IPS-NIHi11 (cell line): ENCODE data around the gene KDM6A.
A peak's percentile ranks its signal among the peaks of the same experiment; 100 is the strongest.
"Not testable (repeated sequence)": the region's sequence is repeated elsewhere in the genome, so short reads cannot be mapped to it uniquely, and the experiment has no call there.

ENCODE experiments used
- DNase-seq: peaks from one replicate; pipeline ENCODE4 v3.0.0; 2012; ENCODE audit warnings: mixed read lengths, low spot score

The KDM6A gene

GRCh38 chrX:44927398-44927797, 54.4 kb downstream of the KDM6A start:
- DNase-seq = no peak

- no peak for DNase-seq
These were observed 58.5 kb downstream of the KDM6A start for GRCh38 chrX:44931441-44931973.

- no peak for DNase-seq
These were observed 62.2 kb downstream of the KDM6A start for GRCh38 chrX:44935172-44935571.

- peak; percentile 5 for DNase-seq
These were observed 62.7 kb downstream of the KDM6A start for GRCh38 chrX:44935640-44936039.

- DNase-seq = no peak
These were observed 64.6 kb downstream of the KDM6A start for GRCh38 chrX:44937606-44938005.

DNA sequence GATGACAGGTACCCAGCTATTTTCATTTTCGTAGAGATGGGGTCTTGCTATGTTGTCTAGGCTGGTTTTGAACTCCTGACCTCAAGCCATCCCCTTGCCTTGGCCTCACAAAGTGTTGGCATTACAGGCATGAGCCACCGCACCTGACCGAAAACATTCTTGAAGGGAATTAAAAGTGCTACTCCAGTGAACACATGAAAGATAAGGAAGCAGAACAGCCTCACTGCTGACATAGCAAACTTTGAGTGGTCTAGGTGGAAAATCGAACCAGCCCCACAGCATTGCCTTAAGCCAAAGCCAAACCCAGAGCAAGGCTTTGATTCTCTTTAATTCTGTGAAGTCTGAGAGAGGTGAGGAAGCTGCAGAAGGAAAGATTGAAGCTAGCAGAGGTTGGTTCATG, 65.1 kb downstream of the KDM6A start:
- DNase-seq = no peak

DNA sequence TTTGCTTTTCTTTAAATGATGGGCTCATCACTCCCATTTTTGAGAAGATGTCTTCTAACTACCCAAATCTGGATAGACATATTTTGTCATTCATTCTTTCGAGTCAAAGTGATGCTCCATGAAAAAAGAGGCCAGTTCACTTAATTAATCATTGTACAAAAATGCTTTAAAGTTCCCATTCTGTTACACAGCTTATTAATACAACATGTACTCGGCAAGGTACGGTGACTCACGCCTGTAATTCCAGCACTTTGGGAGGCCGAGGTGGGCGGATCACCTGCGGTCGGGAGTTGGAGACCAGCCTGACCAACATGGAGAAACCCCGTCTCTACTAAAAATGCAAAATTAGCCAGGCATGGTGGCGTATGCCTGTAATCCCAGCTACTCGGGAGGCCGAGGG, 67.6 kb downstream of the KDM6A start:
- DNase-seq = not testable (repeated sequence)

DNA sequence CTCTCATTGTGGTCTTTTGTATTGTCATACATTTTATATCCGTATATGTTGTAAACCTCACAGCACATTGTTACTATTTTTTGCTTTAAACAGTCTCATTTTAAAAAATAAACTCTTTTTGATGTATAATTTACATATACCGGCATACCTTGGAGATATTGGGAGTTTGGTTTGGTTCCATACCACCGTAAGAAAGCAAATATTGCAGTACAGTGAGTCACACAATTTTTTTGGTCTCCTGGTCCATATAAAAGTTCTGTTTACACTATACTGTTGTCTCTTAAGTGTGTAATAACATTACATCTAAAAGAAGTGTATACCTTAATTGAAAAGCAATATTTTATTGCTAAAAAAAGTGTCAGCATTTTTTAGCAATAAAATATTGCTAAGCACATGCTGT, 70.0 kb downstream of the KDM6A start:
- DNase-seq = no peak

DNA sequence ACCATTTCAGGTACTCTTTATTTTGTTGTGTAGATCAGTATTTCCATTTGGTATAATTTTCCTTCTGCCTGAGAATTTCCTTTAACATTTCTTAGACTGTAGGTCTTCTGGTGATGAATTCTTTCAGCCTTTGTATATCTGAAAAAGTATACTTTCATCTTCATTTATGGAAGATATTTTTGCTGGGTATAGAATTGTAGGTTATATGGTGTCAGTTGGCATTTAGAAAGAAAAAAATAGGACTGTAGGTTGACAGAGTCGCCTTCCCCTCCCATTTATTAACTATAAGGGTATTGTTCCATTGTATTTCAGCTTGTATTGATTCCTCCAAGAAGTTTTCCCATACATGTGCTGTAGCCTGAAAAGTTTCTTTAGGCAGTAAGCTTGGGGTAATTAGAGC, 71.9 kb downstream of the KDM6A start:
- DNase-seq = no peak

GRCh38 chrX:44945736-44946135, 72.7 kb downstream of the KDM6A start:
- DNase-seq = no peak

DNA sequence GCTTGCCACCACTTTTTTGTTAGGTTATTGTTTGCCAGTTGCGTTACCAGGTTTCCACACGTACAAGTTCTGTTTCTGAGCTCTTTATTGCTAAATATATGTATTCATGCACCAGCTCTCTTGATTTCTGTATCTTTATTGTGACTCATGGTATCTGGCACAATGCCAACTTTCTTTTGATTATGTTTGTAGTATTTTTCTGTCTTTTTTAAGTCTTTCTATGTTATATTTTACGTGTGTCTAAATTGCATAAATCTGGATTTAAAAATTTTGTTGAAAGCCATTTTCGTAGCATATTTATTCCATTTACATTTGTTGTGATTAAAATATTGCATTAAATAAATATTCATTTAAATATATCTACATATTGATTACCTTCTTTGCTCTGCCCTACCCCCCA, 73.8 kb downstream of the KDM6A start:
- no peak for DNase-seq

DNA sequence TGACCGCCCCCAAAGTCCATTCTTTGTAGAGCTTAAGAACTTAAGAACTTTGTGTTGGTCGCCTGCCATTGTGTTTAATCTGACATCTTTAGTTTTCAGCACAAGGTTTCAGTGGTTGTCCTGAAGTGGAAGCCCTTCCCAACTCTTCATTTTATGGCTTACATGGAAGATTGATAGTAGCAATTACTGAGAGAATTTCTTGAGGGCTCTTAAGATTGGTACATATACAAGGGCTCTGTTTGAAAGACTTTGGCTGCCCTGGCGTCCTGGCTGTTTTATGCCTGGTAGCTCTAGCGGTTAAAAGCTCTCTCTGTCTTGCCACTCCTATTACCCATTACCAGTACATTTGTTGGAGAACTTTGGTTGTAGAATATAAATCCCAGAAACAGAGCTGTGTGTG, 75.0 kb downstream of the KDM6A start:
- no peak for DNase-seq

DNA sequence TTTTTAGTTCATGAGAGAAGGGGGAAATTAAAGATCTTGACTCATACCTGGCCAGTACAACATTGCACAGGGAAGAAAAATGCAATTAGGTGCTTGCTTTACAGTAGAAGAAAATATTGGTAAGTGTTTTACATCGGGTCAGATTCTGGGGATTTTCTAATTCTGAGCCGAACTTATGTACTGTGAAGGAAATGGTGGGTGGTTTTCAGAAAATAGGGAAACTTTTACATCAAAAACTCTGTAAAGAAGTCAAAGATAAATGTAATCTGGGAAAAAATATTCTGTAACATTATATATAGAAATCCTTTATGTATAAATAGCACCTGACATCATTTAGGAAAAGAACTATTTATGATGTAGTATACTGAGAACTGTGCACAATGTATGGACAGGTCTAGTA, 75.4 kb downstream of the KDM6A start:
- DNase-seq = no peak

DNA sequence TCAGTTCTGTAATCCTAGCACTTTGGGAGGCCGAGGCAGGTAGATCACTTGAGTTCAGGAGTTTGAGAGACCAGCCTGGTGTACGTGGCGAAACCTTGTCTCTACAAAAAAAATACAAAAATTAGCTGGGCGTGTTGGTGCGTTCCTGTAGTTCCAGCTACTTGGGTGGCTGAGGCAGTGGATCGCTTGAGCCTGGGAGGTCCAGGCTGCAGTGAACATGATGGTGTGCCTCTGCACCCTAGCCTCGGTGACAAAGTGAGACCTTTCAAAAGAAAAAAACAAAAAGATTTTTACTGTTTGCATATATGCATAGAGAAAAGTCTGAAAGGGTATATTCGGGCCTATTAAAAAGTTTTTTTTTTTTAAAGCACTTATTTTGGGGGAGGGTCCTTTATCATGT, 76.1 kb downstream of the KDM6A start:
- DNase-seq = no peak

- not testable (repeated sequence) for DNase-seq
These were observed 77.7 kb downstream of the KDM6A start for GRCh38 chrX:44950471-44951366.

- no peak for DNase-seq
These were observed 78.6 kb downstream of the KDM6A start for GRCh38 chrX:44951572-44952067.

GRCh38 chrX:44952329-44953027, 79.5 kb downstream of the KDM6A start:
- DNase-seq = no peak

DNA sequence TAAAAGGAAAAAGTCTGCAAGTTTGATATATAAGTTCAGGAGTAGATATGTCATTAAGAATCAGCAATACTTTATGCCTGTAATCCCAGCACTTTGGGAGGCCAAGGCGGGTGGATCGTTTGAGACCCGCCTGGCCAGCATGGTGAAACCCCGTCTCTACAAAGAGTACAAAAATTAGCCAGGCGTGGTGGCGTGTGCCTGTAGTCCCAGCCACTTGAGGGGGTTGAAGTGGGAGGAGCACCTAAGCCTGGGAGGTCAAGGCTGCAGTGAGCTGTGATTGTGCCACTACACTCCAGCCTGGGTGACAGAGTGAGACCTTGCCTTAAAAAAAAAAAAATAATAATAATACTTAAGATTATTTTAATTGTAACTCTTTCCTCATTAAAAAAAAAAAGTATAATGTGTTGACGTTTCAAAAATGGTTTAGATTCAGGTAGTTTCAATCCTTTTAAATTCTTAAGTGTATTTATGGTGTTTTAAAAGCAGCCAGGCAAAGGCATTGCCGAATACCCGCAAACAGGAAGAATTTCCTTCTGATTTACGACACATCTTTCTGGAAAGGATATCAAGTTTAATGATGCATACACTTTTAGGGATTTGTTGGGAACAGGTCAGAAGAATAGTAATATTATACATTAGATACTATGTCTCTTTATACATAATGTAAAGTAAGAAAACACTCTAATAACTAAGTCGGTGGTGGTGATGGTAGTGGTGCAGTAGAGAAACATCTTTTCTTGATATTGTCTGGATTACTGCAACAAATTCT, 80.9 kb downstream of the KDM6A start:
- no peak for DNase-seq

GRCh38 chrX:44954562-44954961, 81.6 kb downstream of the KDM6A start:
- no peak for DNase-seq

- DNase-seq = no peak
These were observed 84.9 kb downstream of the KDM6A start for GRCh38 chrX:44957848-44958247.

- no peak for DNase-seq
These were observed 85.5 kb downstream of the KDM6A start for GRCh38 chrX:44958480-44958879.
